H9 (cell line): ENCODE measurements around the gene TTLL1. TPM values are rescaled to one million over a fixed set of nuclear protein-coding genes. Genes with fewer than 3 reads are reported as not detected.

Experiments used
- DNase-seq: peaks from one replicate; pipeline ENCODE4 v3.0.0-alpha.2; 2017
- H2AFZ ChIP-seq: one replicate; pipeline ENCODE4 v1.6.1; 2013; ENCODE audit warnings: mild to moderate bottlenecking, low read length, control low read depth, moderate library complexity
- H2AK5ac ChIP-seq: 2 replicates; pipeline ENCODE4 v1.6.1; 2013; ENCODE audit warnings: low read length, control low read depth, mixed read lengths; ENCODE audit not compliant: insufficient read length
- H2BK120ac ChIP-seq: one replicate; pipeline ENCODE4 v1.6.1; 2013; ENCODE audit warnings: low read depth, mild to moderate bottlenecking, low read length, control low read depth, inconsistent platforms; ENCODE audit not compliant: poor library complexity, severe bottlenecking
- H2BK12ac ChIP-seq: 2 replicates; pipeline ENCODE4 v1.6.1; 2013; ENCODE audit warnings: low read length, control low read depth, mixed read lengths, low read depth; ENCODE audit not compliant: insufficient read length
- H2BK15ac ChIP-seq: 2 replicates; pipeline ENCODE4 v1.6.1; 2013; ENCODE audit warnings: low read depth, low read length, control low read depth
- H2BK20ac ChIP-seq: one replicate; pipeline ENCODE4 v1.6.1; 2013; ENCODE audit warnings: low read depth, mild to moderate bottlenecking, low read length, control low read depth, inconsistent platforms; ENCODE audit not compliant: poor library complexity, severe bottlenecking
- H2BK5ac ChIP-seq: 2 replicates; pipeline ENCODE4 v1.6.1; 2013; ENCODE audit warnings: low read length, control low read depth, mixed read lengths; ENCODE audit not compliant: insufficient read length
- H3K14ac ChIP-seq: 2 replicates; pipeline ENCODE4 v1.6.1; 2013; ENCODE audit warnings: low read length, control low read depth; ENCODE audit not compliant: insufficient read depth
- H3K18ac ChIP-seq: 2 replicates; pipeline ENCODE4 v1.6.1; 2013; ENCODE audit warnings: low read depth, mild to moderate bottlenecking, mixed read lengths, low read length, control low read depth; ENCODE audit not compliant: insufficient read length
- H3K23ac ChIP-seq: 2 replicates; pipeline ENCODE4 v1.6.1; 2013; ENCODE audit warnings: low read length, control low read depth, mixed read lengths, low read depth; ENCODE audit not compliant: insufficient read length
- H3K23me2 ChIP-seq: 2 replicates; pipeline ENCODE4 v1.6.1; 2013; ENCODE audit warnings: low read depth, mild to moderate bottlenecking, mixed read lengths, low read length, control low read depth; ENCODE audit not compliant: insufficient read length, poor library complexity, severe bottlenecking
- H3K27ac ChIP-seq: 2 replicates; pipeline ENCODE4 v1.5.1; 2013; ENCODE audit warnings: low read length, control low read depth, mixed read lengths, low read depth; ENCODE audit not compliant: insufficient read length
- H3K27me3 ChIP-seq: 2 replicates; pipeline ENCODE4 v1.6.1; 2013; ENCODE audit warnings: low read length, control low read depth, inconsistent platforms; ENCODE audit not compliant: insufficient read depth
- H3K4ac ChIP-seq: 2 replicates; pipeline ENCODE4 v1.6.1; 2013; ENCODE audit warnings: low read depth, mild to moderate bottlenecking, control low read depth, inconsistent platforms, low read length, moderate library complexity
- H3K4me1 ChIP-seq: 2 replicates; pipeline ENCODE4 v1.6.1; 2013; ENCODE audit warnings: low read length, control low read depth, inconsistent platforms; ENCODE audit not compliant: insufficient read depth
- H3K4me2 ChIP-seq: 2 replicates; pipeline ENCODE4 v1.6.1; 2013; ENCODE audit warnings: low read length, control low read depth, mixed read lengths; ENCODE audit not compliant: insufficient read length, insufficient read depth
- H3K56ac ChIP-seq: 2 replicates; pipeline ENCODE4 v1.6.1; 2013; ENCODE audit warnings: low read depth, mild to moderate bottlenecking, mixed read lengths, low read length, control low read depth; ENCODE audit not compliant: insufficient read length
- H3K79me1 ChIP-seq: 2 replicates; pipeline ENCODE4 v1.6.1; 2013; ENCODE audit warnings: low read depth, mild to moderate bottlenecking, moderate library complexity, low read length, control low read depth, inconsistent platforms; ENCODE audit not compliant: insufficient read depth, poor library complexity, severe bottlenecking
- H3K79me2 ChIP-seq: 2 replicates; pipeline ENCODE4 v1.6.1; 2013; ENCODE audit warnings: low read length, control low read depth, inconsistent platforms; ENCODE audit not compliant: insufficient read depth
- H3K9ac ChIP-seq: 2 replicates; pipeline ENCODE4 v1.6.1; 2013; ENCODE audit warnings: low read length, control low read depth, mixed read lengths; ENCODE audit not compliant: insufficient read length; ENCODE audit errors: extremely low read depth
- H3K9me3 ChIP-seq: one replicate; pipeline ENCODE4 v1.6.1; 2013; ENCODE audit warnings: low read depth, low read length, inconsistent platforms; ENCODE audit not compliant: control insufficient read depth
- H3T11ph ChIP-seq: one replicate; pipeline ENCODE4 v1.6.1; 2013; ENCODE audit warnings: mild to moderate bottlenecking, low read length, control low read depth, inconsistent platforms
- H4K20me1 ChIP-seq: one replicate; pipeline ENCODE4 v1.6.1; 2013; ENCODE audit not compliant: control insufficient read depth, insufficient read length, insufficient read depth
- H4K5ac ChIP-seq: 2 replicates; pipeline ENCODE4 v1.6.1; 2013; ENCODE audit warnings: low read depth, mild to moderate bottlenecking, mixed read lengths, low read length, control low read depth; ENCODE audit not compliant: insufficient read length
- H4K8ac ChIP-seq: replicated peaks from 2 replicates; pipeline ENCODE4 v1.6.1; 2013; ENCODE audit warnings: low read length, control low read depth, mixed read lengths, low read depth; ENCODE audit not compliant: insufficient read length
- H4K91ac ChIP-seq: 2 replicates; pipeline ENCODE4 v1.6.1; 2013; ENCODE audit warnings: low read depth, mild to moderate bottlenecking, moderate library complexity, mixed read lengths, low read length, control low read depth; ENCODE audit not compliant: insufficient read length
- H3K27ac Mint-ChIP-seq, 3 experiments: 2 replicates in 2 of 3; 3 replicates in 1 of 3; pipeline ENCODE4 v1.8.0; 2020 to 2021; ENCODE audit warnings: mixed read lengths in 3 of 3, mild to moderate bottlenecking in 1 of 3, moderate library complexity in 1 of 3
- H3K27me3 Mint-ChIP-seq: 2 replicates; pipeline ENCODE4 v1.8.0; 2021; ENCODE audit warnings: low read depth, mild to moderate bottlenecking, moderate library complexity, mixed read lengths
- H3K36me3 Mint-ChIP-seq, 3 experiments: 2 replicates in 2 of 3; 3 replicates in 1 of 3; pipeline ENCODE4 v1.8.0; 2020 to 2021; ENCODE audit warnings: low read depth in 3 of 3, mixed read lengths in 3 of 3; ENCODE audit not compliant: insufficient read depth in 1 of 3
- H3K4me1 Mint-ChIP-seq, 2 experiments: 2 replicates each; pipeline ENCODE4 v1.8.0; 2020; ENCODE audit warnings: mixed read lengths in 2 of 2
- H3K4me3 Mint-ChIP-seq, 2 experiments: 2 replicates in 1 of 2; 3 replicates in 1 of 2; pipeline ENCODE4 v1.8.0; 2020 to 2021; ENCODE audit warnings: mild to moderate bottlenecking in 2 of 2, mixed read lengths in 2 of 2, moderate library complexity in 1 of 2
- H3K9me3 Mint-ChIP-seq, 2 experiments: 2 replicates in 1 of 2; 3 replicates in 1 of 2; pipeline ENCODE4 v1.8.0; 2020; ENCODE audit warnings: mild to moderate bottlenecking in 2 of 2, mixed read lengths in 2 of 2, moderate library complexity in 1 of 2
- CTCF ChIP-seq: fragments of 200-600 bp; sonication (generic); conservative IDR thresholded peaks from 3 replicates; pipeline ENCODE4 v1.8.0; 2021; ENCODE audit warnings: antibody characterized with exemption, mild to moderate bottlenecking
- WGBS: extraction: QIAGEN DNeasy Blood & Tissue Kit; methylation state at CpG from one replicate; pipeline ENCODE4 v1.1.7; 2013; ENCODE audit warnings: missing lambda C conversion rate, low lambda C conversion rate, mixed read lengths; ENCODE audit not compliant: insufficient read length; ENCODE audit errors: extremely low coverage; 5-methylcytosine and 5-hydroxymethylcytosine counted together
- total RNA-seq: library from RNA; stranded (reverse); gene quantifications from 2 replicates; pipeline ENCODE4 v1.2.1, GENCODE V29; 2021

Gene TTLL1
- total RNA-seq, 1 experiment from 2014 or later: 4.1 TPM

- TF ChIP-seq CTCF: no peak
- no peak overlapping the region for H3K4me3 Mint-ChIP-seq
These were observed 11.0 kb upstream of the TTLL1 start for GRCh38 chr22:43100225-43100624.

More at GRCh38 chr22:43100225-43100624, 11.0 kb upstream of the TTLL1 start:
- no peak overlapping the region for H2BK120ac ChIP-seq
- no peaks in the 10 kb centered on the region for H3K79me2 ChIP-seq
- Mint-ChIP-seq H3K4me1 (peaks cover 9 to 10% of the 10 kb centered on the region in 2 experiments), H3K36me3 (peaks cover 5 to 13% (median 7%) of the 10 kb centered on the region in 3 experiments), H3K27me3 (peaks cover 5% of the 10 kb centered on the region; the same call in 1 of the 2 replicates), H3K27ac (no peak overlapping the region; a peak in 1 of 7 replicates), H3K9me3 (peaks cover 13 to 18% of the 10 kb centered on the region in 2 experiments)
- H3K27me3 ChIP-seq: no peaks in the 10 kb centered on the region
- no CpG with 5 or more reads among the region's 5 CpGs for WGBS
- H2AK5ac ChIP-seq: no peak overlapping the region
- H4K20me1 ChIP-seq: no peaks in the 10 kb centered on the region
- no peak overlapping the region for H3K27ac ChIP-seq
- H3K4me2 ChIP-seq: no peak overlapping the region
- H2BK5ac ChIP-seq: no peak overlapping the region
- no peak for DNase-seq
- H2BK20ac ChIP-seq: no peak overlapping the region
- no peak overlapping the region for H2BK12ac ChIP-seq
- H4K91ac ChIP-seq: no peak overlapping the region
- no peak overlapping the region for H3K9ac ChIP-seq
- H3K23ac ChIP-seq: no peak overlapping the region
- no peak overlapping the region for H4K8ac ChIP-seq
- H3K56ac ChIP-seq: no peak overlapping the region
- no peaks in the 10 kb centered on the region for H3K79me1 ChIP-seq
- H2BK15ac ChIP-seq: no peak overlapping the region
- no peak overlapping the region for H3K14ac ChIP-seq
- H3T11ph ChIP-seq: no peak overlapping the region
- H3K4me1 ChIP-seq: no peaks in the 10 kb centered on the region
- no peak overlapping the region for H3K18ac ChIP-seq
- no peaks in the 10 kb centered on the region for H3K23me2 ChIP-seq
- no peak overlapping the region for H3K4ac ChIP-seq
- no peak overlapping the region for H2AFZ ChIP-seq
- no peak overlapping the region for H4K5ac ChIP-seq
- no peaks in the 10 kb centered on the region for H3K9me3 ChIP-seq
